Measurements from ENCODE around the gene CCSER1. TPM values are rescaled to one million over a fixed set of nuclear protein-coding genes. Genes with fewer than 3 reads are reported as not detected.
A peak's percentile ranks its signal among the peaks of the same experiment; 100 is the strongest.

Gene CCSER1
- total RNA-seq, 2 donors from 2014 or later: 11.8 to 12.5 TPM

- Histone ChIP-seq H3K27me3 (no peaks in the 10 kb centered on the region), H3K4me1 (no peaks in the 10 kb centered on the region), H3K27ac (no peak overlapping the region), H3K36me3 (no peaks in the 10 kb centered on the region), H3K4me3 (no peak overlapping the region), H3K9me3 (no peaks in the 10 kb centered on the region)
- TF ChIP-seq CTCF (IDR thresholded peaks at IDR 0.05): no peak
- DNase-seq (ENCODE audit: low spot score): no peak
Measured at GRCh38 chr4:90237751-90238530, 110.7 kb downstream of the CCSER1 start.

GRCh38 chr4:90240333-90240732, 113.1 kb downstream of the CCSER1 start:
- no peak for TF ChIP-seq CTCF (IDR thresholded peaks at IDR 0.05)
- Histone ChIP-seq H3K27me3 (no peaks in the 10 kb centered on the region), H3K9me3 (no peaks in the 10 kb centered on the region), H3K36me3 (no peaks in the 10 kb centered on the region), H3K4me3 (no peak overlapping the region), H3K27ac (no peak overlapping the region), H3K4me1 (no peaks in the 10 kb centered on the region)
- DNase-seq (ENCODE audit: low spot score): no peak

GRCh38 chr4:90241008-90241407, 113.8 kb downstream of the CCSER1 start:
- Histone ChIP-seq H3K4me1 (no peaks in the 10 kb centered on the region), H3K27me3 (no peaks in the 10 kb centered on the region), H3K27ac (no peak overlapping the region), H3K36me3 (no peaks in the 10 kb centered on the region), H3K4me3 (no peak overlapping the region), H3K9me3 (no peaks in the 10 kb centered on the region)
- no peak for DNase-seq (ENCODE audit: low spot score)
- TF ChIP-seq CTCF (IDR thresholded peaks at IDR 0.05): no peak

GRCh38 chr4:90245837-90246236, 118.6 kb downstream of the CCSER1 start:
- DNase-seq (ENCODE audit: low spot score): no peak
- Histone ChIP-seq H3K27ac (peak overlapping the region; percentile 1 to 51), H3K4me1 (no peaks in the 10 kb centered on the region), H3K36me3 (no peaks in the 10 kb centered on the region), H3K27me3 (no peaks in the 10 kb centered on the region), H3K9me3 (no peaks in the 10 kb centered on the region), H3K4me3 (no peak overlapping the region)
- TF ChIP-seq CTCF (IDR thresholded peaks at IDR 0.05): no peak

- no peak for TF ChIP-seq CTCF (IDR thresholded peaks at IDR 0.05)
- peak overlapping the region in 1 of 2 donors; percentile 51 for H3K27ac ChIP-seq
- no peak overlapping the region for H3K4me3 ChIP-seq
- no peaks in the 10 kb centered on the region for H3K27me3 ChIP-seq
- H3K9me3 ChIP-seq: no peaks in the 10 kb centered on the region
- DNase-seq (ENCODE audit: low spot score): no peak
- no peaks in the 10 kb centered on the region for H3K4me1 ChIP-seq
- H3K36me3 ChIP-seq: no peaks in the 10 kb centered on the region
Measured at GRCh38 chr4:90246816-90247215, 119.6 kb downstream of the CCSER1 start.

GRCh38 chr4:90254357-90254756, 127.2 kb downstream of the CCSER1 start:
- Histone ChIP-seq H3K4me1 (no peaks in the 10 kb centered on the region), H3K36me3 (no peaks in the 10 kb centered on the region), H3K27me3 (no peaks in the 10 kb centered on the region), H3K27ac (no peak overlapping the region), H3K4me3 (no peak overlapping the region), H3K9me3 (no peaks in the 10 kb centered on the region)
- no peak for TF ChIP-seq CTCF (IDR thresholded peaks at IDR 0.05)
- no peak for DNase-seq (ENCODE audit: low spot score)
